ENCODE measurements around the gene CYB561.

DNA sequence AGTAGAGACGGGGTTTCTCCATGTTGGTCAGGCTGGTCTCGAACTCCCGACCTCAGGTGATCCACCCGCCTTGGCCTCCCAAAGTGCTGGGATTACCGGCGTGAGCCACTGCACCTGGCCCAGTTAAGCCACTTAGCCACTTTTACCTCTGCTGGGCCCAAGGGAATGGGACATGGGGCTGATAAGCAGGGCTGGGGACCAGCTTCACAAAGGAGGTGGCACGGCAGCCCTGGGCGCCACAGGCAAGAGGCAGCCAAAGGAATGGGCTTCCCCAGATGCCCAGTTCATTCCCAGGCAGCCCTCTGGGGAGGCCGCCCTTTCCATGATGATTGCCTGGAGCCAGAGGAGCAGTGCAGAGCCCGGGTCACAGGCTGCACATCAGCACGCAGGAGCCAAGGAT lies 5.0 kb upstream of the CYB561 start:
- TF ChIP-seq ZNF266 (tag by site-specific recombination; IDR thresholded peaks at IDR 0.05; ENCODE audit: low read depth) (no peak), SP2 (tag by site-specific recombination; IDR thresholded peaks at IDR 0.05) (no peak), MZF1 (tag by site-specific recombination; IDR thresholded peaks at IDR 0.05; ENCODE audit: borderline replicate concordance) (no peak), ZNF585B (tag by site-specific recombination; IDR thresholded peaks at IDR 0.05) (no peak), ZNF174 (tag by site-specific recombination; IDR thresholded peaks at IDR 0.05) (no peak), ZNF138 (tag by site-specific recombination; IDR thresholded peaks at IDR 0.05; ENCODE audit: borderline replicate concordance) (no peak), ZBTB17 (tag by site-specific recombination; IDR thresholded peaks at IDR 0.05) (no peak), ZNF350 (tag by site-specific recombination; IDR thresholded peaks at IDR 0.05) (no peak)
- TF ChIP-seq, protein P1, sequence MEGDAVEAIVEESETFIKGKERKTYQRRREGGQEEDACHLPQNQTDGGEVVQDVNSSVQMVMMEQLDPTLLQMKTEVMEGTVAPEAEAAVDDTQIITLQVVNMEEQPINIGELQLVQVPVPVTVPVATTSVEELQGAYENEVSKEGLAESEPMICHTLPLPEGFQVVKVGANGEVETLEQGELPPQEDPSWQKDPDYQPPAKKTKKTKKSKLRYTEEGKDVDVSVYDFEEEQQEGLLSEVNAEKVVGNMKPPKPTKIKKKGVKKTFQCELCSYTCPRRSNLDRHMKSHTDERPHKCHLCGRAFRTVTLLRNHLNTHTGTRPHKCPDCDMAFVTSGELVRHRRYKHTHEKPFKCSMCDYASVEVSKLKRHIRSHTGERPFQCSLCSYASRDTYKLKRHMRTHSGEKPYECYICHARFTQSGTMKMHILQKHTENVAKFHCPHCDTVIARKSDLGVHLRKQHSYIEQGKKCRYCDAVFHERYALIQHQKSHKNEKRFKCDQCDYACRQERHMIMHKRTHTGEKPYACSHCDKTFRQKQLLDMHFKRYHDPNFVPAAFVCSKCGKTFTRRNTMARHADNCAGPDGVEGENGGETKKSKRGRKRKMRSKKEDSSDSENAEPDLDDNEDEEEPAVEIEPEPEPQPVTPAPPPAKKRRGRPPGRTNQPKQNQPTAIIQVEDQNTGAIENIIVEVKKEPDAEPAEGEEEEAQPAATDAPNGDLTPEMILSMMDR (tag by site-specific recombination; IDR thresholded peaks at IDR 0.05), result no peak
- TF ChIP-seq, protein P2, sequence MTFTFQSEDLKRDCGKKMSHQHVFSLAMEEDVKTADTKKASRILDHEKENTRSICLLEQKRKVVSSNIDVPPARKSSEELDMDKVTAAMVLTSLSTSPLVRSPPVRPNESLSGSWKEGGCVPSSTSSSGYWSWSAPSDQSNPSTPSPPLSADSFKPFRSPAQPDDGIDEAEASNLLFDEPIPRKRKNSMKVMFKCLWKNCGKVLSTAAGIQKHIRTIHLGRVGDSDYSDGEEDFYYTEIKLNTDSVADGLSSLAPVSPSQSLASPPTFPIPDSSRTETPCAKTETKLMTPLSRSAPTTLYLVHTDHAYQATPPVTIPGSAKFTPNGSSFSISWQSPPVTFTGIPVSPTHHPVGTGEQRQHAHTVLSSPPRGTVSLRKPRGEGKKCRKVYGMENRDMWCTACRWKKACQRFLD (tag by site-specific recombination; IDR thresholded peaks at IDR 0.05), result no peak
- TF ChIP-seq, protein P3, sequence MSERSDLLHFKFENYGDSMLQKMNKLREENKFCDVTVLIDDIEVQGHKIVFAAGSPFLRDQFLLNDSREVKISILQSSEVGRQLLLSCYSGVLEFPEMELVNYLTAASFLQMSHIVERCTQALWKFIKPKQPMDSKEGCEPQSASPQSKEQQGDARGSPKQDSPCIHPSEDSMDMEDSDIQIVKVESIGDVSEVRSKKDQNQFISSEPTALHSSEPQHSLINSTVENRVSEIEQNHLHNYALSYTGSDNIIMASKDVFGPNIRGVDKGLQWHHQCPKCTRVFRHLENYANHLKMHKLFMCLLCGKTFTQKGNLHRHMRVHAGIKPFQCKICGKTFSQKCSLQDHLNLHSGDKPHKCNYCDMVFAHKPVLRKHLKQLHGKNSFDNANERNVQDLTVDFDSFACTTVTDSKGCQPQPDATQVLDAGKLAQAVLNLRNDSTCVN (tag by site-specific recombination; optimal IDR thresholded peaks at IDR 0.05), result no peak
